KMS-11 (cell line): ENCODE results near the gene LARGE2.

Source experiments
- H2AFZ ChIP-seq: fragments of 200-600 bp; sonication (generic); 2 replicates; pipeline ENCODE4 v1.6.1; 2016; ENCODE audit warnings: antibody characterized with exemption, mixed run types, low read depth
- H3K27ac ChIP-seq: fragments of 200-600 bp; sonication (generic); 2 replicates; pipeline ENCODE4 v1.6.1; 2016; ENCODE audit warnings: mild to moderate bottlenecking, mixed run types
- H3K27me3 ChIP-seq: fragments of 200-600 bp; sonication (generic); 2 replicates; pipeline ENCODE4 v1.6.1; 2017; ENCODE audit warnings: mild to moderate bottlenecking, low read depth, mixed run types, moderate library complexity; ENCODE audit not compliant: insufficient read depth
- H3K36me3 ChIP-seq: fragments of 200-600 bp; sonication (generic); 2 replicates; pipeline ENCODE4 v1.6.1; 2017; ENCODE audit warnings: mild to moderate bottlenecking, mixed run types; ENCODE audit not compliant: insufficient read depth
- H3K4me1 ChIP-seq: fragments of 200-600 bp; sonication (generic); 2 replicates; pipeline ENCODE4 v1.6.1; 2016; ENCODE audit warnings: mild to moderate bottlenecking, low read depth, mixed run types; ENCODE audit not compliant: poor library complexity, severe bottlenecking
- H3K4me2 ChIP-seq: fragments of 200-600 bp; sonication (generic); 2 replicates; pipeline ENCODE4 v1.7.0; 2016; ENCODE audit warnings: mild to moderate bottlenecking, mixed run types
- H3K4me3 ChIP-seq: fragments of 200-600 bp; sonication (generic); IDR thresholded peaks from 2 replicates; pipeline ENCODE4 v1.6.1; 2017; ENCODE audit warnings: low read depth, low read length, mixed read lengths; ENCODE audit not compliant: insufficient read depth
- H3K79me2 ChIP-seq: fragments of 200-600 bp; sonication (generic); 2 replicates; pipeline ENCODE4 v1.6.1; 2016; ENCODE audit warnings: low read depth, mixed run types; ENCODE audit not compliant: insufficient read depth
- H3K9ac ChIP-seq: fragments of 200-600 bp; sonication (generic); 2 replicates; pipeline ENCODE4 v1.6.1; 2016; ENCODE audit warnings: mild to moderate bottlenecking, mixed run types
- H4K20me1 ChIP-seq: fragments of 200-600 bp; sonication (generic); 2 replicates; pipeline ENCODE4 v1.6.1; 2016; ENCODE audit warnings: mild to moderate bottlenecking, mixed run types; ENCODE audit not compliant: insufficient read depth
- CTCF ChIP-seq: fragments of 200-600 bp; sonication (generic); conservative IDR thresholded peaks from 2 replicates; pipeline ENCODE4 v1.6.1; 2017; ENCODE audit warnings: low read depth, mild to moderate bottlenecking, antibody characterized with exemption, low read length, moderate library complexity, mixed read lengths

Gene LARGE2

GRCh38 chr11:45909594-45910475 lies 12.6 kb upstream of the LARGE2 start:
- Histone ChIP-seq H3K4me1 (no peaks in the 10 kb centered on the region), H4K20me1 (no peaks in the 10 kb centered on the region), H2AFZ (no peak overlapping the region), H3K9ac (no peak overlapping the region), H3K4me3 (no peak overlapping the region), H3K79me2 (no peaks in the 10 kb centered on the region), H3K36me3 (no peaks in the 10 kb centered on the region), H3K27me3 (no peaks in the 10 kb centered on the region), H3K4me2 (no peak overlapping the region), H3K27ac (no peak overlapping the region)
- TF ChIP-seq CTCF: no peak

GRCh38 chr11:45910623-45911022 lies 11.8 kb upstream of the LARGE2 start:
- no peak overlapping the region for H3K27ac ChIP-seq
- no peak overlapping the region for H3K4me2 ChIP-seq
- no peaks in the 10 kb centered on the region for H3K36me3 ChIP-seq
- no peak overlapping the region for H3K4me3 ChIP-seq
- TF ChIP-seq CTCF: no peak
- no peak overlapping the region for H3K9ac ChIP-seq
- H2AFZ ChIP-seq: no peak overlapping the region
- no peaks in the 10 kb centered on the region for H3K79me2 ChIP-seq
- no peaks in the 10 kb centered on the region for H3K4me1 ChIP-seq
- H3K27me3 ChIP-seq: no peaks in the 10 kb centered on the region
- H4K20me1 ChIP-seq: no peaks in the 10 kb centered on the region

- Histone ChIP-seq H3K4me2 (no peak overlapping the region), H3K79me2 (peaks cover 14% of the 10 kb centered on the region), H3K4me1 (peaks cover 11% of the 10 kb centered on the region), H4K20me1 (no peaks in the 10 kb centered on the region), H3K27me3 (no peaks in the 10 kb centered on the region), H3K9ac (no peak overlapping the region), H3K36me3 (no peaks in the 10 kb centered on the region), H3K27ac (no peak overlapping the region), H2AFZ (no peak overlapping the region), H3K4me3 (no peak overlapping the region)
- no peak for TF ChIP-seq CTCF
These were observed 8.9 kb upstream of the LARGE2 start for GRCh38 chr11:45913514-45913913.

GRCh38 chr11:45913942-45914635 lies 8.4 kb upstream of the LARGE2 start:
- TF ChIP-seq CTCF: no peak
- peaks cover 14% of the 10 kb centered on the region for H3K79me2 ChIP-seq
- H4K20me1 ChIP-seq: no peaks in the 10 kb centered on the region
- no peaks in the 10 kb centered on the region for H3K36me3 ChIP-seq
- H3K4me2 ChIP-seq: no peak overlapping the region
- peaks cover 15% of the 10 kb centered on the region for H3K4me1 ChIP-seq
- no peak overlapping the region for H2AFZ ChIP-seq
- H3K27me3 ChIP-seq: no peaks in the 10 kb centered on the region
- no peak overlapping the region for H3K27ac ChIP-seq
- no peak overlapping the region for H3K4me3 ChIP-seq
- no peak overlapping the region for H3K9ac ChIP-seq
